ENCODE results near the gene CELF2.

CELF2 gene

DNA sequence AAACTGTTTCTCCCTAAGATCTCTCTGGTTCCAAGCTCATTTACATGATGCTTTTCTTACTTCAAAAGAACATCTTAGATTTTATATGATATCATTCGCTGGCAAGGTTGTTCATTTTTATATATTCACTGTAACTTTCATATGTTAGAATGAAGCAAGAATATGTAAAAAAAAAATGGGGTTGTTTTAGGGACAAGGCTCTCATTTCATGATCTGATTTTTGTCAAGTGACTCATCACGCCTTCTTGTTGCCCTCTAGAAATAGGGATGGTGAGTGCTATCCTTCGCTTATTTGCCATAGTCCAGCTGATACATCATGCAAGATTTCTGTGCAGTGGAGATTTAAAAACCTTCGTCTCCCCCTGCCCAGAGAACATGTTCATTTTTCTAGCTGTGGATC is 14.0 kb upstream of the CELF2 start:
- DNase-seq (ENCODE audit: low read depth in 1 of 2, low spot score in 1 of 2): no peak

DNA sequence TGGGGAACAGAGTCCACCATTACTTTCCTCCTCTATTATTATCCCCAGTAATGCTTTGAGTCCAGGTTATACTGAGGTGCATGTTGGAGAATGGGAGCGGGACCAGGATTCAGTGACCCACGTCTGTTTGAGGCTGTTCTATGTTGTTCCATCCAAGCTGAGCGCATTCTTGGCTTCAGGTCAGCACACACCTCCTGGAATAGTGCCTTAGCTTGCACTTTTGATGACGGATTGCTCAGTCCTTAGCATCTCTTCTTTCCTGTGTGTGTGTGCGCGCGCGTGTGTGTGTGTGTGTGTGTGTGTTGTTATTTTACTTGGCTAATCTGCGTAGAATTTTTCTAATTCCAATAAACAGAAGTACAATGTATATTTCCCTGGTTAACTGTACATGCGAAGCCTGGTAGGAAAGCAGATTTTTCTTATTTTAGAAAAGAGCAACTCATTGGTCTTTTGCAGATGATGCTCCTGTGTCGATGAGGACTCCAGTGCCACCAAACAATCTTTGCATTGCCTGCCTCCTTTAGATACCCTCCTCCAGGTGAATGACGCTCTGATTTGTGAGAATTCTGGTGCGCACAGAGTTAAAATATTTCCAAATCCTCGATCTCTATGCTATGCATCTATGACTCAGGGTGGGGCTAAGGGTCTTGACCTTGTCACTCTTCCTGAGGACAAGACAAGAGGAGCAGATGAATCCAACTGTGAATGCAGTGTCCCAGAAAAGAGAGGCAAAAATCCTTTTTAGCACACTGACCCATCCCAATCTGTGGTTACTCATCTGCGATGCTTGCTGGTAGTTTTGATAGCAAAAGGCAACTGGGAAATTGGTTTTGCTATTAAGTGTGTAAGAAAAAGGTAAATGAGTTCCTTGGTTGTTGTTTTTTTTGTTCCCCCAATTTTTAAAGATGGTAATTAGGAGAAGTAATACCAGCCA is 13.3 kb upstream of the CELF2 start:
- no peak for DNase-seq (ENCODE audit: low read depth in 1 of 2, low spot score in 1 of 2)

DNA sequence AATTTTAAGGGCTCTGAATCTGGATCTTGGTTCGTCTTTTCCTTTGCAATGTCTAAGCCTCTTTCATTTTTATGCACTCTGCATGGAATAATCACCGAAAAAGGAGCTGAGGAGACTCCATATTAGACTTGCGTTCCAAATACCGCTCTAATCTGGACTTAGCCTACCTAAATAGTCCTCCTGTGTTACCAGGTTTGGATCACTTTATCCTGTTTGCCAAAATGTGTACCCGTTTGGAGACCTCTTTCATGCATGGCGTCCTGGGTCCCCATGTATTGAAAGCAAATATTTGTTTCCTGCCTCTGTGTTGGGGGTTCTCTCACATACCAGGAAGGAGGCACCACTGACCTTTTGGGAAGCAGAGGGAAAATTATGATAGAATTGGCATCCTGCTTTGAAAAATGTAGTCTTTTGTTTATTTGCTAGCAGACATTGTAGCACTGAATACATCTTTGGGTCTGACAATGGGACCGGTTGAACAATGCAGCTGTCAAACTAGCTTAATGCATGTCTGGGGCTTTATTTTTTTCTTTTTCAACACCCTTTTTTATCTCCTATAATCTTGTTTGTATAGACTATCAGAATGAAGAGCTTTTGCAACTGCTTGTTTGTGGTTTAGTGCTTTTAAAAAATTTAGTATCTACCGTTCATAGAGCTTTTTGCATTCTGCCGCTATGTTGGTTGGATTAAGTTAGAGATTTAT is 11.8 kb upstream of the CELF2 start:
- DNase-seq (ENCODE audit: low read depth in 1 of 2, low spot score in 1 of 2): no peak

DNA sequence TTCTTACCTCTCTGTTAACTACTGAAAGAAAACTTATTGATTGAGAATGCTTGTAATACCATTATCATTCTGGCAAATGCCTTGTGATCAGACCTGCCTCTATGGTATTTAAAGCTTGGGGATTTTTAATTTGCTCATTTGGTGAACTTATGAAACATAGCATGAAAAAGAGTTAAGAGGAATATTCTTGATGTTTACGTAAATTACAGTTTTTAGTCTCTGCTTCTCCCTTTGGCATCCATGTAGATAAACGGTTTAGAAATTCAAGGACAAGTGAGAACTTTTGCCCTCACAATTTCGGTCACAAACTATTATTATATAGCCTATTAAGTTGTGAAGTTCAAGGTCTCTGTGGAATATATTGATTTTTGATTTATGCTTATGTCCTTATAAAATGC is 11.2 kb upstream of the CELF2 start:
- no peak for DNase-seq (ENCODE audit: low read depth in 1 of 2, low spot score in 1 of 2)

DNA sequence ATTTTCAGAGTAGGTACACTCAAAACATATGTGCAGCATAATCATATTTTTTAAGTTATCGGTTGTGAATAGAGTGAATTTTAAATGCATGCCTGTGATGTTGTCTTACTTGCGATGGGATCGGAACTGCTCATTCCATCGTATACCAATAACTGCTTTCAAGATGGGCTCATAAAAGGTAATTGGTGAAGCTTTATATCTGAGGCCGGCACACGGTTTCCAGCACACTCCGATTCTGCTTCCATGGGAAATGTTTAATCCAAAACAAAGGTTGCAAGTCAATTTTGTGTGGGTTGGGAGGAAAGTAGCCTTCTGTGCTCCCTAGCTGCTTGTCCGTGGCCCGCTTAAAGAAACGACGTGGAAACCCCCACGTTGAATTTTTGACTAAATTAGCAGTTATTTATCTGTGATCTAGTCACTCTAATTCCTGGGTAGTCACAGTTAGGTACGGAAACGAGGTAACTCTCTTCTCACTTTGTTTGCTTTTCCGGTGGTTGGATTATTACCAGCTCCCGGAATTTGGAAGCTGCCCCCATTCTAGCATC is 10.1 kb upstream of the CELF2 start:
- no peak for DNase-seq (ENCODE audit: low read depth in 1 of 2, low spot score in 1 of 2)

DNA sequence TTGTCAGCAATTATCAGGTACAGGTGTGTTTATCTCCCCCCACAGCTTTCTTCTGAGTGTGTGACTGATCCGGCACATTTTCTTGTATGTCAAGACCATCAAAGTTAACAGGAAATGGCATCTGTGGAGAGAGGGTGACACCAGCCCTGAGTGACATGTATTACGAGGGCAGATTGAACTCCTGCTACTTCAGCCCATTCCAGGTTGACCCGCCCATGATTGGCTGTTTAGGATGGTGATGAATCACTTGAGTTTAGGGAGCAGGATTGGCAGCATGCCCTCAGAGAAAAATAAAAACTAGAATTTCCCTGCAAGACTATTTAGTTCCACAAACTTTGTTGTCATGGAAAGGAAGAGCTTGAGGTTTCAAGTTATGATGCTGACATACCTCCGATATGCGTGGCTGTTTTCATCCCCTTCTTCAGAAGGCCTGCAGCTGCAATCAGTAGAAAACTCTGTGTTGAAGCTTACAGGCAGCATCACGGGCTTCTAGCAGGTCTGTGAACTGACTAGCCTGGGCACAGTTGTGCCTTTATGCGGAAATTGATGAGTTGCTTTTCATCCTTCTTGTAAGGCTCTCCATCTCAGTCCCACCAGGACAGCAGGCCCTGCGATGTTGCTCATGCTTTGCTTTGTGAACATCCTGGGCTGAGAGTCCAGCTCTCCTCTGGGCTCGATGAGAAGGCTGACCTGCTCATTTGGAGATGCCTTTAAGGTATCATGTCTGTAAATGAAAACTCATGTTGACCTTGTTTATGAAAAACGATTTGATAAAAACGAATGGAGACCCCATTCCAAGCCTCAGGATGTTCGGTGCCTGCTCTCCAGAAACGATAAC is 8.0 kb upstream of the CELF2 start:
- DNase-seq (ENCODE audit: low read depth in 1 of 2, low spot score in 1 of 2): no peak

DNA sequence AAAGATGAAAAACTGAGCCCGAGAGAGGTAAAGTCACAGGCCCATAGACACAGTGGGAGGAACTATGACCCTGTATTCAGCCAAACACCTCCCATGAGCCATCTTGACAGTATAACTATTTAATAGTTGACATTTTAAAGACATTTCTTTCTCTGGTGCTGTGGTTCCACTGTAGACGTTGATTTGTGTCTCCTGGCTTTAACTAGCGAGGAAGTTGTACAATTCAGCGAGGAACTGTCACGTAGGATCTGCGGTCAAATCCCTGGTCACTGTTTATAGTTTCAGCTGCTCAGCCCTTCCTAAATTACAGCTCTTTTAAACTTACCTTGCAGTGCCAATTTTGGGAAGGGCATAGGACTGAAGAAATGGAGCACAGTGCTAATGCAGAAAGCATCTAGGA is 7.1 kb upstream of the CELF2 start:
- DNase-seq (ENCODE audit: low read depth in 1 of 2, low spot score in 1 of 2): no peak

DNA sequence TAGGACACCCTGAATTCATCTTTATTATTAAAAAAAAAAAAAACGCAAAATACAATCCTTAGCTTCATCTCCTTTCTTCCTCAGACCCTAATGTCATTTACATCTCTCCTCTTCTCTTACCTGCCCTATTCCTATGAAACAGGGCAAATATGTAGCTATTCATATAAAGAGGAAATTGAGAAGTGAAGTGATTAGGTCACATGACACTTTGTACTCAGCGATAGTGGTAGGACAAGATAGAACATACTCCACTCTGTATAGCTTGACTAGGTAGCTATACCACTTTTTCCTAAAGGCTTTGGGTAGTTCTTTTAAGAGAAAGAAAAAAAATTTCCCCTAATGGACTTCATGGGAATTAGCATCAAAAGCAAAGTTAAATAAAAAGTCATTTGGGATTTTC is 6.2 kb upstream of the CELF2 start:
- DNase-seq (ENCODE audit: low read depth in 1 of 2, low spot score in 1 of 2): no peak

DNA sequence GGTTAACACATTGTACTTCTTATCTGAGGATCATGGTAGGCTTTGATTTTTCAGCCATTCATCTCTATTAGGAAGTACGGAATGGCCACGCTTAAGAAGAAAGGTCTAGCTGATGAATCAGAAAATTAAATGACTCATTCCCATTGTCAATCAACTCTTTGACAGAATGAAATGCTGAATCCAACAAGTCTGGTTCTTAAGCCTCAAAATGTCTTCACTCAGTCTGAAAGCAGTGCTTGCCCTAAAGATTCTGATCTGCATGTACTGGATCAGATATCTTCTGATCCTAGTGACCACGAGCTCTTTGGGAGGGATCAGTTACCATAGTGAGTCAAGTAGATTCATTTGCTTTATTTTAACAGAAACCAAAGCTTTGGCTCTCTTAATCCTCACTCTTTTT is 5.7 kb upstream of the CELF2 start:
- no peak for DNase-seq (ENCODE audit: low read depth in 1 of 2, low spot score in 1 of 2)

DNA sequence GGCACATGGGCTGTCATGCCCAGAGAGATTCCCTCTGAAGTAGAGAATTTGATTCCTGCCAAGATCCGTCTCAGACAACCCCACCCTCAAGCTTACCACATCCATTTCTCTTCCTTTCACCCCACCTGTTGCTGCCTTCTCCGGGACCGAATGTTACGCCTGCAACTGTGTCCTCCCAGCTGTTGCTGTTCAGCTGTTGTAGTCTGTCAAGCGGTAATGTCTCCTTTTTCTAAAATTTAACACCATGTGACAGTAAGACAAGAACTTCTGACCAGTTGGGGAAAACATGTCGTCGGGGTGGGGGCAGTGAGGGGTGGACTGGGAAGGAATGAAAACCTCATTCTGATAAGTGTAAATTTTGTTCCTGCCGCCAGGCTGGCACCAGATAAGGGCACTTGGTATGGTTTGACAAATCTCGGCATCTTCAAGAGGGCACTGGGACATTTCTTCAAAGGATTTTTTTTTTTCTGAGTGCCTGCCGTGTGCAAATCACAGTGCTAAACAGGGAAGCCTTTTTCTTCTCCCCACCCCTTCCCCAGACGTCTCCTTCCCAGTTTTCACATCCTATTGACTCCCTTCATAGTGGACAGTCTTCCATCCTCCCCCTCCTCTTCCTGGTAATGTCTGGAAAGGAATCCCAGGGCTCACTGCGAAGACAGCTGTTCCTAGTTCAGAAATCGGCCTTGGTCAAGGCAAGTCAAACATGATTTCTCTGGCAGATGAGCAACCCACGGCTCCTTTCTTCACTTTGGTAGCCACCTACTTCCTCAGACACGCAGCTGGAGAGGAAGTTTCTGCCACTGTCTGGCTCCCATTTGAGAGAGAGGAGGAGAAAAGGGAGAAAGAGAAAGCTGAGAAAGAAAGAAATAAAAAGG is 5.0 kb upstream of the CELF2 start:
- no peak for DNase-seq (ENCODE audit: low read depth in 1 of 2, low spot score in 1 of 2)

DNA sequence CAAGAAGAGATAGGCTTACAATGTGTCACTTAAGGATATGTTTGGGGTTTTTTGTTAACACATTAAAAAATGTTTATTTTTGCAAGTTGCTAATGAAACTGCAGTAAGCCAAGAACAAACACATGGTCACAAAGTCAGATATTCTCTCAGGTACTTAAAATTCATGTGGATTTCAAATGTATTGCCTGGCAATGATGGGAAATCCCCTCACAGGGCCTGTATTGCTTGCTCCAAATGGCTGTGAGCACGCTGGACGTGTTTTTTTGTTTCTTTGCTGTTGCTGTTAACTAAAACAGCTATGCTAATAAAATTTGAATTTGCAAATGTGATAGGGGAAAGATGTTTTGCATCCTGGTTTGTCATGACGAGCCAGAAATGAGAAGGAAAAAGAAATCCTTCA is 3.8 kb upstream of the CELF2 start:
- no peak for DNase-seq (ENCODE audit: low read depth in 1 of 2, low spot score in 1 of 2)

DNA sequence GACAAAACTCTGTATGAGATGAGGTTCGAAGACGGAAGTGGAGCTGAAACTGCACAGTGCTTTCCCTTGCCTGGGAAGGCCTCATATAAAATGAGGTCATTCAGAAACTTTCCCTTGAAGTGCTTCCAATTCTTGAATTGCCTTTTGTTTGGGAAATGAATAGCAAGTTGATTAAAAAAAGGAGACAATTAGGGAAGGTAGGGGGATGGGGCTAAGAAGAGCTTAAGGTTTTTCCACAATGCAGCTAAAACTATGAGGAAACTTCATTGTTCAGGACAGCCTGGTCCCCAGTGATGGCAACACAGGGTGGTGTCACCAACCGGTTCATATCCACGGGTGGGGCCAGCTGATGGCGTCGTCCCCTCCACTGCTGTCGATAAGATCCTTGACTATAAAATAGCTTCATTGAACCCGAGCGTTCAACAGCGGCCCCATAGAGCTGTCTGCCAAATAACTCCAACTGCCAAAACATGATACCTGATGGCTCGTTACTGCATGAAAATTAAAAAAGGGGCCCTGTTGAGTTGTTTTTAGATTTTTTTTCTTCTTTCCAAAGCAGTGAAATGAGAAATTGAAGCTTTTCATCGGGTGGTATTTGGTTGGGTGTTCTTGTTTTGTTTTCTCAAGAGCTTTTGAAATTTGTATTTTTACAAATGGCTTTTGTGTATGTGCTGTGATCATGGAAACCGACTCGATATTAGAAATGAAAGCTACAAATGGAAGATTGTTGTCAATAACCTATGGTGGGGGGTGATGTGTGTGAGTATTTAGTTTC is 2.8 kb upstream of the CELF2 start:
- DNase-seq (ENCODE audit: low read depth in 1 of 2, low spot score in 1 of 2): no peak

DNA sequence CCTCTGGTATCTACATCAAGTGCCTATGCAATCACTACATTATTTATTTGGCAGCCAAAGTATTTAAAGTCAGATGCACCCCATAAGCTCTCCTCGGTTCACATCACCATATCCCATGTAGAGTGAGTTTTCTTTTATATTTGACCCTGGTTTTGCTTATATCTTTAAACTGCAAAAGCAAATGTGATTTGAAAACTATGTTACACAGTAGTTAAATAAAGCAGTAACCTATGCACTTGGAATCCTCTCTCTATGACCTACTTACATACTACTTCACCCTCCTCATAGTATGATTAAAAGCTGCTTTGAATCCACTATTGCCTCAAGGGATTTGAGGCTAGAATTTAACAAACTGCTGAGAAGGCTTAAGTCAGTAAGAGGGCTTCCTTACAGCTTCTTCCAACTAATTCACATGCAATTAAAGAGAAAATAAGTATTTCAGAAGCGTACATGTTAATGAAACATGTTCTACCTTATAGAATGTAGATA is 2.2 kb upstream of the CELF2 start:
- DNase-seq (ENCODE audit: low read depth in 1 of 2, low spot score in 1 of 2): no peak

DNA sequence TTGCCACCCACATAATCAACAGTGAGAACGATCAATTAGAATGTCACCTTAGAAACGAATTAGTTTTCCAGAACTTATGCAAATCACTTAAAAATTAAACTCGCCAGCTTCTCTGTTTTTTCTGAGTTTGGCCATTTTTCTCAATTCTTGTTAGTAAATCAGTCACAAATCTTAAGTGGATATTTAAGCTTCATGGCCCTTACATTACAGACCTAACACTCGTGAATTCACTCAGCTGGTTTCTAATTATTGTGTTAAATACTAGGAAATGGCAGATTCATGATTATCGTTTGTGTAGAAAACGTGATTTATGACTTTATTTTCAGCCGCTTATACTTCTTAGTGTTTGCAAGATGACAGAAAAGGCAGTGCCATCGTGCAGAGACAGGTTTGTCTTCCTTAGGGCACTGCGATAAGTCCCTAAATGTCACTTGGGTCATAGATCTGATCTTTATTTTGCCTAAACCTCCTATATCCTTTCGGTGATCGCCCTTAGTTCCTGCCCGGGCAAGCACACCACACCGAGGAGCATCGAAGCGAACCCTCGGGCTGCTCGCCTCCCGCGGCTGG is 587 bp upstream of the CELF2 start:
- no peak for DNase-seq (ENCODE audit: low read depth in 1 of 2, low spot score in 1 of 2)

DNA sequence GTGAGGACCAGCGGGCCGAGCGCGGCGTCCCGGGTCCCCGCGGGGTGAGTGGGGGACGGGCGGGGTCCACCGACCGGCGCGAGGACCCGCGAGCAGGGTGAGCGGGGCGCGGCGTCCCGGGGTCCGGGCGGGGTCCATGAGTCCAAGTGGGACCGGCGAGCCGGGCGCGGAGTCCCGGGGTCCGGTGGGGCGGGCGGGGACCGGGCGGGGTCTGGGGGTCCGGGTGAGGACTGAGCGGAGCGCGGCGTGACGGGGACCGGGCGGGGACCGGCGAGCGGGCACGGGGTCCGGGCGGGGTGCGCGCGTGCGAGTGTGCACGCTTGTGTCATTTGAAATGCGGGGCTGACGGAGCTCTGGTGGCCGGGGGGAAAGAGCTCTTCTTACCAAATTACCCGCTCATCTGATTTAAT is 765 bp downstream of the CELF2 start:
- DNase-seq (ENCODE audit: low read depth in 1 of 2, low spot score in 1 of 2): no peak

DNA sequence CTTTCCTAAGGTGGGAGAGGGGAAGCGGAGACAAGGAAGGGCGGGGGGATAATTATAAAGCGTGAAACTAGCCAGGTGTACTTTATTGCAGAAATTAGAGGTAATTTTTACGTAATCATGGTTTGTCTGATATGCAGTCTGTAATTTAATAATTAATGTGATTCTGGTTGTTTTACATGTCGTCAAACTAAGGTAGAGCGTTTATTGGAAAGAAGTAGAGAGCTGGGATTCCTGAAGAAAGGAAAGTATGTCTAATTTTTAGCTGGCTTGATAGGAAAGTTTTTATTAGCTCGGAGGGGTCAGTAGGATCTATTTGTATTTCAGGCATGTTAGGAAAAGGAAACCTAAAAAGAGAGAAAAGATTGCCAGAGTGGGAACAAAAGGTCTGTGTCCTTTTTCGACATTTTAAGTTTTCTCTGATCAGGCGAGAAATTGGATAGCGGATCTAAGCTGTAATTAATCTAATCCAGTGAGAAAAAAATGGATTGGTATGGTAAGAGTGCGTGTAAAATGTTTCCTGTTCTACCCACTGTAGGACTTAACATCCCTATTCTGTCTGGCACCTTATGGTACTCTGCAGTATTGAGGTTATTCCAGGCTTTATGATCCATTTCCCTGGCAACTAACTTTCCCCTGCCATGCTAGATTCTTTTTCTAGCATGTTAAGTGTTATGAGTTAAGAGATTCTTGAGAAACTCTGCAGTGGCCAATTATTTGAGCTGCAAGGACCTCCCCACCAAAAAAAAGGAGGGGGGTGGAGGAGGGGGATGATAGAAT is 1.4 kb downstream of the CELF2 start:
- no peak for DNase-seq (ENCODE audit: low read depth in 1 of 2, low spot score in 1 of 2)

DNA sequence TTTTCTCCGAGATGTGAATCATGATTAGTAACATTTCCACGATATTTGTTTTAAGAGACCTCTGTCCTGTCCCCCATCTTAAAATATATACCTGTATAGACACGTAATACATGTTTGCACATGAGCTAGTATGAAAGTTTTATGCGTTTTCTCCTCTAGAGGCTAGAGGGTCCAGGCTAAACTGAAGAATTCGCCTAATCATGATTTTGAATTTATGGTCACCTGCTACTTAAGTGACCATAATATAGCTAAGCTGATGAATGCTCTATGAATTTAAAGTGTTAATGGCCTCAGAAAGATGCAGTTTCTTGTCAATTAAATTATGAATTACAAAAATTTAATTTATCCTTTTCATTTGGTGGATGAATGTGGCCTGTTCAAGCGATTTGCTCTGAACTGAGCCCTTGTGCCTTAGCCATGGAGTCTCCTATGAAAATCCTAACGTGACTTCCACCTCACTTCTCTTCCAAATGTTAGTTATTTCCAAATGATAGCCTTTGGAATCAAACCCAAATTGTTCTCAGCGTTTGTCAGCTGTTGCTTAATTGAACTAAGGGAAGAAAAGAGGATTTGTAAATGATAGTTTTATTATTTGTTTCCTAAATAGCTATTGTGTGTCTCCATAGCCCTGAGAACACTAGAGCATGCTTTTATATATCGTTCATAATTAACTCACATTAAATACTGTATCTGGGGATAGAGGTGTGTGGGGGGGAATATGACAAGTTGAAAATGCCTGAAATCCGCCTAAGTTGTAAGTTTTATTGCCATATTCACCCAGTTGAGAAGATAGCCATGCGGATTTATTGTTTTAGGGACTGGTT is 2.3 kb downstream of the CELF2 start:
- DNase-seq (ENCODE audit: low read depth in 1 of 2, low spot score in 1 of 2): no peak

DNA sequence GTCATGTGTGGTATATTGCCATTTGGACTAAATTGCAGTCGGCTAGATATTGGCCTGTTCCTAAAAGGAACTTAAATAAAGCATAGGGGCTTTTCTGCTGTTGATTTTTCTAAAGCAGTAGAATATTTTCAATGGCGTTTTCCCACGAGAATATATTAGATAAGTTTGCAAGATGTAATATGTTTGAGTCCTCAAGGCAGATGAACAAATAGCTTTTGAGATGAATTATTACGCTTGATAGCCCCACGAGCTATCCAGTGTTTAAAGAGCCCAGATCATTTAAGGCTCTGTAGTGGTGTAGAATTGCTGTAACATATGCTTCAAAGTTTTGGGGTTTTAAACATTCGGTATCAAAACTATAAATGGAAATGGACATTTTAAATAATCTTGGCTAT is 2.9 kb downstream of the CELF2 start:
- no peak for DNase-seq (ENCODE audit: low read depth in 1 of 2, low spot score in 1 of 2)
